Endometrium (tissue), 2 donors: ENCODE results near the gene KCTD8.

ENCODE experiments used
- FAIRE-seq: peaks from 2 replicates; lab custom pipeline; 2012; peaks lifted over from hg19 to GRCh38; lab: Jason Lieb, UNC
- donor health status: control.
- donor health status: control.

Gene KCTD8

DNA sequence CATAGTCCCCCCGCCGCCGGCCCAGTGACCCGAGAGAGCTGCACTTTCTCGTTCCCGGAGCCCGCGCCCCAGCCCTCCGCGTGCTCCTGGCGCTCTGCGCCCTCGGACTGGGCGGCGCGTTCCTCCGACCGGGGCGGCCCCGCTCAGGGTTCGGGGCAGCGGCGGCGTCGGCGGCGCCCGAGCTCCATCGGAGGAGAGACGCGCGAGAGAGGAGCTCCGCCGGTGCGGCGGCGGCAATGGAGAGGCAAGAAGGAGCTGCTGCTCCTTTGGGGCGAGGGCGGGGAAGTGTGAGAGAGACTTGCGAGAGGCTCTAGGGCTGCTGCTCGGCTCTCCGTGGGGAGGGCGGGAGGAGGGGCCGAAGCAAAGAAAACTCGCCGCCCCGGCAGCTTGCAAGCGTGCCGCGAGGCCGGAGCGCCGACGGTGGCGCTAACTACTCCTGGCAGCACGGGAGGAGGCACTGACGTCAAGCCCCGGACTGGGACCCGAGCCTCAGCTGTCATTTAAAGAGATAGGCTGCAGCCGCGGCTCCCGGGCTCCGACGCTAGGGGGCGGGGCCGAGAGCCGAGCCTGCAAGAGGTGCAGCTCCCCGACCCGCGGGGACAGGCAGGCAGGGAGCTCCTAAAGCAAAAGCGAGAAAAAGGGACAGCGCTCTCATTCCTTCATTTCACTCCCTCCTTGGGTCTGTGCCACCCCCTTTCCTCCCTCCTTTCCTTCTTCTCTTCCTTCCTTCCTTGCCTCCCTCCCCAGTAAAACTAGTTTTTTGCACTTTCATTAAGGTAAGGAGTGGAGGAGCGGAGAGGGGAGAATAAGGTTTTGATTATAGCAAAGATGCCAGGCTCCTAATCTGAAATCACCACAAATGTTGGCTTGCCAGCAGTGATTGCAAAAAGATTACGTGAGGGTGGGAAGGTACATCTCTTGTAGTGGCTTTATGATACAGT is at the start of gene KCTD8:
Gene KCTD8 (minus strand): TSS at position 289 of the 941 bp plus-strand sequence.
- peak; percentile 82 for FAIRE-seq

DNA sequence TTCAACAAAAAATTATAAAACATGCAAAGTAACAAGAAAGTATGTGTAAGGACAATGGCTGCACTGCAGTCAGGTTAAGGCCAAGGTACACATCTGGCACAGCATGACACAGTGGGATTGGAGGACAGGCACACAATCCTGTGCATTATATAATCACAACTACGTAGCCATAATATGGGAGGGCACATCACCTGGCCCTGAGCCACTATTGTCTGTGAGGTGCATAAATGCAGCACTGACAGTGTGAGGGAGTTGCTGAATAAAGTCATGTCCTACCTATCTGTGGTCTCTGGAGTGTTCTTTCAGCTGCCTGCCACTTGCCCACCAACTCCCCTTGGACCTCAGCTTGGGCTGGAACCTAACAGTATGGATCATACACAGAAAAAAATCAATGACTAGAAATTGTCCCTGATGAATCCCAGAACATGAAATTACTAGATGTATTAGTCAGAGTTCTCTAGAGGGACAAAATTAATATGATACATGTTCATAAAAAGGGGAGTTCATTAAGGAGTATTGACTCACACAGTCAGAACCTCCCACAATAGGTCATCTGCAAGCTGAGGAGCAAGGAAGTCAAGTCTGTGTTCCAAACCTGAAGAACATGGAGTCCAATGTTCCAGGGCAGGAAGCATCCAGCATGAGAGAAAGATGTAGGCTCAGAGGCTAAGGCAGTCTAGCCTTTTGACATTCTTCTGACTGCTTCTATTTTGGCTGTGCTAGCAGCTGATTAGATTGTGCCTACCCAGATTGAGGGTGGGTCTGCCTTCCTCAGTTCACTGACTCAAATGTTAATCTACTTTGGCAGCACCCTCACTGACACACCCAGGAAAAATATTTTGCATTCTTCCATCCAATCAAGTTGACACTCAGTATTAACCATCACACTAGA is 46.4 kb upstream of the KCTD8 start:
- FAIRE-seq: no peak

DNA sequence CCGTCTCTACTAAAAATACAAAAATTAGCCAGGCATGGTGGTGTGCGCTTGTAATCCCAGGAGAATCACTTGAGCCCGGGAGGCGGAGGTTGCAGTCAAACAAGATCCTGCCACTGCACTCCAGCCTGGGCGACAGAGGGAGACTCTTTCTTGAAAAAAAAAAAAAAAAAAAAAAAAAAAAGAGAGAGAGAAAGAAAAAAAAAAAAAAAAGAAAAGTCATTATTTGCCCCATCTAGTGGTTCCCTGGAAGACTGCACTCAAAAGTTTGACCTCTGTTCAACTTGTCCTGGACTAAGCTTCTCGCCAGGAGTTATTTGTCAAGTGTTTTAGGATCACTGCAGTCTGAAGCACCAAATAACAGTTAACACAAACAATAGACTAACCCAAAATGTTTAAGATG is 45.3 kb upstream of the KCTD8 start:
- no peak for FAIRE-seq

DNA sequence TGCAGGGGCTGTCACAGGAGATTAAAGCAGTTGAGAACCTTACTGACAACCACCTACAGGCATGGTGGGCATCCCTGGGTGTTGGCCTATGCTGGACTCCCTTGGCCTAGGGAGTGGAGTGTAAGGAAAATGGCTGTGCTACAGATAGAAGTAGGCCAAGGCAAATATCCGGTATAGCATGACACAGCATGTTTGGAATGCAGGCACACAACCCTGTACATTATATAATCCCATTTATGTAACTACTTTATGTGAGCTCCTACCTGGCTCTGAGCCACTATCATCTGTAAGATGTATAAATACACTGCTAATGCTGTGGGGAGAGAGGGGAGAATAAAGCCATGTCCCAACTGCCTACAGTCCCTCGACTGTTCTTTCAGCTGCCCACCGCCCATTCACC is 38.7 kb upstream of the KCTD8 start:
- FAIRE-seq: no peak

DNA sequence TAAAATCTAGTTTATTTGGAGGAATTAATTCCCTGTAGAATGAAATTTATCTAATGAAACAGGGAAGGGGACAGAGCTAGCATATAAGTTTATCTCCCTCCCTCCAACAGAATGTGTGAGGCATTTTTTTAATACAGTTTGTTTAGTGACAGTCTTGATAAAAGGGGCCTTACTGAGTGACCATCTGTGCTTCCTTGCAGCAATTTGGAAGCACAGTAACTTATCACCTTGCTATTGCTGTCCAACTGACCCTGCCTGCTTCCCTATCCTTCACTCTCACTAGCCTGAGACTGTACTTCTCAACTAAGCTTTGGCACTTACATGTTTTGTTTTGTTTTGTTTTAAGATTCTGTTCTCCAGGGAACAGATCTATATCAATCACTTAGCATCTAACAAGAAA is 31.1 kb upstream of the KCTD8 start:
- FAIRE-seq: no peak

DNA sequence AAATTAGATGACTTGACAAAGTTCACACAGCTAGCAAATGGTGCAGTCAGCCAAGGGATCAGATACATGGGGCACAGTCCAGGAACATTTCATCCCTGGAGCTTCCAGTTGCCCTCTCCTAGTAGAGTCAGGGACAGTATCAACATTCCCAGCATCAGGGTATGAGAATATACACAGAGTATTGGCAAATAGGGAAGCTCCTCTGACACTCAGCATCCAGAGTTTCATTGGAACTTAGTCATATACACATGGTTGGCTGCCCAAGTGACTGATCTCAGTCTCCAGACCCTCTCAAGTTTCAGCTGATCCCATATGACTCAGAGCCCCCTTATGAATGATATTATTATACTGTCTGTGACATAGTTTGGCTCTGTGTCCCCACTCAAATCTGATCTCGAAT is 13.7 kb upstream of the KCTD8 start:
- FAIRE-seq: no peak

DNA sequence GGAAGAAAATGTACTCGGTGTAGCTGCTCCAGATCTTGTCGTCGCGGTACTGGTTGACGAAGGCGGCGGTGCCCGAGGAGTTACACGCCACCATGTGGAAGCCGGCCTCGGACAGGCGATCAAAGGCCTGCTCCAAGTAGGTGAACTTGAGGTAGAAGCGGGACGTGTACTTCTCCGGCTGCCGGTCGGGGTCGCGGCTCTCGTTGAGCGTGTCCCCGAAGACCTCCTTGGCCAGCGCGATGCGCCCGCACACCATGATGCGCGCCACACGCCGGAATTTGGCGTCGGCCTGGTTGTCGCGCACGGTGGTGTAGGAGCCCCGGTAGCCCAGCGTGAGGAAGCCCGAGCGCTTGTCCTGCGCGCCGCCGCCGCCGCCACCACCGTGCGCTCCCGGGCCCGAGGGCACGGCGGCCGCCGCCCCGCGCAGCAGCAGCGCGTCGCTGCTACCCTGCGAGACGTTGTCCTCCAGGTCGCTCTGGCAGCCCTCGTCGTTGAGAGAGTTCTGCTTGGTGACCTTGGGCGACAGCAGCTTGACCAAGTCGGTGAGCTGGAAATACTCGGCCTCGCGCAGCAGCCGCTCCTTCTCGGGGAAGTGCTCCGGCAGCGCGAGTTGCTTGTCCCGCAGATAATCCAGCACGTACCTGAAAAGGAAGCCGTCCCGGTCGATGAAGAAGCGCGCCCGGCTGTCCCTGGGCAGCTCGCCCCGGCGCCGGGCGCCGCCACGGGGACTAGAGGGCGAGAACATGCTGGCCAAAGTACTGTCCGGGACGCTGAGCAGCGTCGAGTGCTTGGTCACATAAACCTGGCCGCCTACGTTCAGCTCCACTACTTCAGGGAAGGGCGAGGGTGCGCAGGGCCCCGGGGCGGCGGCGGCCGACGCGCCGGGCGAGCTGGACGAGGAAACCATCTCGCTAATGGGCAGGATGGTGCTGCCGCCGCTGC is 775 bp downstream of the KCTD8 start:
- FAIRE-seq: no peak

DNA sequence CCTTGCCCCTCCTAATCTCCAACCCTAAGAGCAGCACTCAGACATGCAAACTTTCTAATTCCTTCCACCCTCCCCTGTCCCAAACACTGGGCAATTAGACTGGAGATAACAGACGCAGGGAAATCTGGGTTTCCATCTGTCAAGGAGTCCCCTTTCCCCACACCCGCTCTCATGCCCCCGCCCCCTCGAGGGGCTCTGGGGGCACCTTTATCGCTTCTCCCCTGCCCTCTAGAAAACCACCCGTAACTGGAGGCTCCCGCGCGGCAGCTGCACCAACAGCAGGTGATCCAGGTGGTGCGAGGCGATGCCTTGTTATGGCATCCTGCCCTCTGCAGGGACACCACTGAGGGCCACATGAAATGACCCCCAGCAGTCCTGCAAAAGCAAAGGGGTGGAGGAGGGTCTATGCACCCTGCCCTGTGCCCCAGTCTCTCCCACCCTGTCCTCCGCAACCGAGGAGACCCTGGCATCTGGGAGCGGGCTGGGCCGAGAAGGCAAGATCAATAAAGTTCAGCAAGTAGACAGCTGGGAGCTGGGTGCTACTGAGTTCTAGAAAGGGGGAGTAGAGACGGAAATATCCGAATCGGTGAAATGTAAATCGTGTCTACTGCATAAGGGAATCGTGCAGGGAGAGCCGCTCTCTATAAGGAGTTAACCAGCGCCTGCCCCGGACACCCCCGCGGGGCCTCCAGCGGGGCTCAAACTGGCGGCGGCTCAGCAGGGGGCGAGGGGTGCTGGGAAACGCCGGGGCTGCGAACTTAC is 1.6 kb downstream of the KCTD8 start:
- FAIRE-seq: no peak

DNA sequence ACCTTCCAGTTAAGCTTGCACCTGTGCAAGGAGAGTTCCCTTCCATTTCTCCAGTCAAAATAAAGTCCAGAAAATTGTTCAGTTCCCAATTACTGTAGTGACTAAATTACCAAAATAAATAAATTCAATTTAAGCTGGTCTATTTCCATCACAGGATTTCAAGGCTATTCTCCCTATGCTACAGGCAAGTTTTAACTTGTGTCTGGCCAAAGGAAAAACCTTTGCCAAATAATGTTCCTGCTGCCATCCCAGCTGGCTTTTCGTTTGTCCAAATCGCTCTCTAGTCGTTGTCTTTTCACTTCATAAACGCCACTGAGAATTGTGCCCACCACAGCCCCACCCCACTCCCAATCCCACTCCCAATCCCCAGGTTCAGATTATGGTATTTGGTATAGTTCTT is 2.4 kb downstream of the KCTD8 start:
- no peak for FAIRE-seq

DNA sequence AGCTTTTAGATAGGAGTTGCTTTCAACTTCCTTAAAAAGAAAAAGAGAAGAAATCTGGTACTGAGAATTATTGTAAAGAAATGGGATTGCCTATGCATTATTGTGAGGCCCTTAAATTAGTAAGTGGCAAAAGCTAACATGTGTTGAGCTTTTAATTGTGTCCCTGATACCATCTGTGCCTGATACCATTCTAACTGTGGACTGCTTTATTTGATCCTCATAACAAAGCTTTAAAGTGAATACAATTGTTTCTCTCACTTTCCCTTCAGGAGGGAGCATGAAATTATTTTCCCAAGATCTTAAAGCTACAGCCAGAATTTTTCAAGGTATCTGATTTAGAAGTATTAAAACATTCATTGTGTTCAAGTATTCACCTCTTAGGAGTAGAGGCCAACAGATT is 9.9 kb downstream of the KCTD8 start:
- FAIRE-seq: no peak

DNA sequence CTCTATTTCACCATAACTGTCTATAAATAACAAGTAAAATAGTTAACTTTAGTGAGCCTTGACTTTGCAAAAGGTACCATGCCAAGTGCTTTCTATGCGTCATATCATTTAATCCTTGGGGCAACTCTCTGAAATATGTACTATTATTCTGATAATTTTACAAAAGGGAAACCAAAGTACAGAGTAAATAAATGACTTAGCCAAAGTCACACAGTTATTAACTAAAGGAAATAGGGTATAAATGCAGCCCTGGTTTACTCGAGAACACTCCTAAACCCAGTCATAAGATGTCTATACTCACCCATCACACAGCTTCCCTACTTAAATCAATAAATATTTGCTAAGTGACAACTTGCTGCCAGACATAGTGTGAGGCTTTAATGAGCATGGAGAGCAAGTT is 14.4 kb downstream of the KCTD8 start:
- no peak for FAIRE-seq

DNA sequence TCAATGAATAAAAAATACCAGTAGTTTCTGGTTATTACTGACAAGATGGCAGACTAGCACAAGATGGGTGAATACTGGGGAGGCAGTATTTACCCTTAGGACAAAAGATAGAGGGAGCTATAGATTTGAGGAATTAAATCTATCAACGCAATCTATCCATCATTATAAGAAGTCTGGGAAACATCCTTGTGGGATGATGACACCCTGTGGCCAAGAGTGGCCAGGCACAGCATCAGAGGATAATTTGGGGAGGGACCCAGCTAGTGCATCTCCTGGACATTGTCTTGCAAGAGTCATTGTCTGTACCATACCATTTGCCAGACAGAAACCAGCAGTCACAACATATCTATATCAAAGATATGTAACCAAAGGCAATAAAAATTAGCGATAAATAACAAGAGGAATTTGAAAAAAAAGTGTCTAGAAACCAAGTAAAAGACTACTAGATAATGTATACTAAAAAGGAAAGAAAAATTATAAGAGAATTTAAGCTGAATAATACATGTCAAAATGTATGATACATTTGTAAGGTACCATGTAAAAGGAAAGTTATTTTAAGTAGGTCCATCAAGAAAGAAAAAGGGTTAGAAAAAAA is 22.9 kb downstream of the KCTD8 start:
- no peak for FAIRE-seq

DNA sequence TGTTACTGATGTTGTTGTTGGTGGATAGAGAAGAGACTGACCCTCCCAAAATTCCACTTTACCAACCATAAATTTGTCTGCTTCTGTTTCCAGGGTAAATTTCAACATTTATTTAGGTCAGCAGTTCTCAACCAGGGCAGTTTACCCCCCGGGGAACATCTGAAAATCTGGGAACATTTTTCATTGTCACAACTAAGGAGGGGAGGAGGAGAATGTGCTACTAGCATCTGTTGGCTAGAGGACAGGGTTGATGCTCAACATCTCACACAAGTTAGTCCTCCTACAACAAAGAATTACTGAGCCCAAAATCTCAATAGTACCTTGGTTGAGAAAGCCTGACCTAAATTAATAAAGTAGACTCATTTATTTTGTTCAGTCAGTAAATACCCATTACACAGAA is 25.7 kb downstream of the KCTD8 start:
- no peak for FAIRE-seq

DNA sequence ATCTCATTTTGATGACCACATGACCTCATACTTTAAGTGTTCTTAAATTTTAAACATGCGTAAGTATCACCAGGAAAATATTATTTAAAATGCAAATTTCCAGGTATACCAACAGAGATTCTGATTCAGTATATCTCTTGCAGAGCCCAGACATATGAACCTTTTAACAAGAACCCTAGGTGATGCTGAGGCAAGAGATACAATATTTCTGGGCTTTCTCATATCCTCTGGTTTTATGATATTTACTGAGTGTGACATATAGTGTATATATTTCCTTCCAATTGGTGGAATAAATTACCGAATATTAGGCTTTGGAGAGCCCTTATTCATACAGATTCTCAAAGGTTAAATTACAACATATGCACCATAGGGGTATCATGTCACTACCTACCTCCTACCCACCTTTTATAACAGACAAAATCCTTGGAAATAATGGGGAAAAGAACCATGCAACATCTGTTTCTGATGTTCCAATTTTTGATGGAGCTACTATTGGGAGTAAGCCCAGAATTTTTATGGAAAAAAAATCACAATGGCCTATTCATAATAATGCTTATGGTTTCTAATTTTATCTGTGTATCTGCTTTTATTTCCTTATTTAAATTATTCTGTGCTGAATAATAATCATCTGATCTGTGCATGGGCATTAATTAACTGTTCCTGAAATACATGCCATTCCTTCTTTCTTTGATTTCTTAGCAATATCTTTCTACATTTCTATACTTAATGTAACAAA is 27.1 kb downstream of the KCTD8 start:
- no peak for FAIRE-seq

DNA sequence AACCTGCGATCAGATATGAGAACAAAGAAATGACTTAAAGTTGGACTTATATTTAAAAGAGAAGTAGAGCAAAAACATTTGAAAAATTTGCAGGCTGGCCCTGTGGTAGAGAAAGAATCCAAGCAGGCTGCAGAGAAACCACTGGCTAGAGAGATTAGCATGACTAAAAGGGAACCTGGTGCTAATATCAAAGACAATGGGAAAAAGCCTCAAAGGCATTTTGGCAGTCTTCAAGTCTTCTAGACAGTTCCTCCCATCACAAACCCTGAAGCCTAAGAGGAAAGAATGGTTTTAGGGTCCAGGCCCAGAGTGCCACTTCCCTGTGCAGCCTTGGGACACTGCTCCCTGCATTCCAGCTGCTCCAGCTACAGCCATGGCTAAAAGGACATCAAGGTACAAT is 33.4 kb downstream of the KCTD8 start:
- no peak for FAIRE-seq

DNA sequence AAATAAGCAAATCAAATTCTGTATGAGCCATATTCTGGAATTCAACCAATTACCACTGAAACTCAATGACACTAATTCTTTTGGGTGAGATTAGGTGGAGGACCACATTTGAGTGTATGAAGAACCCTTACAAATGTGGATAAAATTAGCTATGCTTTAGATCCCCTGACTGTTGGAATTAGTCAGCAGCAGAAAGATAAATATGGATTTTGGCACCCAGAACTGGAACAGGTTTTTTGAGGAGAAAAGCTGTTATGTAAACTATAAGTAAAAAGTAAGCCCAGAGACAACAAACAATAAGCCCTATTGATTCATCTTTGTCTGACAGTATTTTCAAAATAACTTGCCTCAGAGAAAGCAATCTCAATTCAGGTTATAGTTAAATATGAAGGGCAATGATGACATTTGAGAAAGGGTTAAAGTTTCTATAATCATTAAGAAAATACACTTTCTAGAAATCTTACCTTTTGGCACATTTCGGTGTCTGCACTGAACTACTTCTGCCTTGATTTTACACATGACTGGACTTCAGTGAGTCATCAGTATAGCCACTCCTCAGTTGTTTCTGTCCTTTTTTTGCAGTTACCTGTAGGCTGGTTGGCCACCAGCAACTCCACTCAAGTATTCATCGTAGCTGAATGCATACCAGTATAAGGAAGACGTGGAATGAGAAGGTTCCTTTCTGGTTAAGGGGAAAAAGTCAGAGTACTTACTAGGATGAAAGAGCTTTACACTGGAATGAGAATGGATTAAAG is 80.0 kb downstream of the KCTD8 start:
- no peak for FAIRE-seq

DNA sequence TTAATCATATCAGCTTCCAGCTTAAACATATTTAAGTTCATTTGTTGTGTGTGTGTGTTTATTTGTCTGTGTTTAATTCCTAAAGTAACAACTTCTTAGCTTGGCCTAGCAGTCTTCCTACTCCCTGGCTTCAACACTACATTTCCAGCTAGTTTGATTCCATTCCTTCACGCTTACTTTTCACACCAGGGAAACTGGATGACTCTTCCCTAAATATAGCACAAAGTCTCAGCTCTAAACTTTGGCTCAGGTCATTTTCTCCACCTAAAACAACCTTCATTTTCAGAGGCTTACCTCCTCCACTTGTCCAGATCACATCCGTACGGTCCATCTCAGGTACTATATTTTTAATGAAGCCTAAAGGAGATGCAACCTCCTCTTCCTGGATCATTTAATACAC is 94.4 kb downstream of the KCTD8 start:
- no peak for FAIRE-seq

DNA sequence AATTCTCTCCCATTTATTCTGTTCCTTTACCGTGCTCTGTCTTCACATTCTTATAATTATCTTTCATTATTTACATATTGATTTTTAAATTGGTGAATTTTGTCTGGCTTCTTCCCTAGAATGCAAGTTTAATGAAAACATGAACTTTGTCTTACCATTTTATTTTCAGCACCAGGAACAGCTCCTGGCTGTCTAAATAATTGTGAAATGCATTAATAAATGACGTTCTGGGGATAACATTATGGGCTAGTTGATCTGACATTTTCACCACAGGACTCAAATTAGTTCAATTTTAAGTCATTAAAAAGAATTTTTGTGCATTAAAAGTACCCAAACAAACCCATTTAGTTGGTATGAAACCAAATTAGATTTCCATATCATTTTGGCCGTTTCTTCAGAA is 97.5 kb downstream of the KCTD8 start:
- no peak for FAIRE-seq

DNA sequence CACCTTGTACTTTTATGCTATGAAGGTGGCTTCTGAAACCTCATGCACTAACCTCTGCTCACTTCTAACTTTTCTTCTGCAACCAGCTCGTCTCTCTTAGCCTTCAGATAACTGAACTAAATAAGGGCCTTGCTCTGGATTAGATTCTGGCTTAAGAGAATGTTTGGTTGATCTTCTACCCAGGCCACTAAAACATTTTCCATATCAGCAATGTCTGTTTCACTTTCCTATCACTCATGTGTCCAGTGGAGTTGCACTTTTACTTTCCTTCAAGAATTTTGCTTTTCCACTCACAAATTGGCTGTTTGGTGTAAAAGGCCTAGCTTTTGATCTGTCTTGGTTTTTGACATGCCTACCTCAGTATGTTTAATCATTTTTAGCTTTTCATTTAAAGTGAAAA is 105.8 kb downstream of the KCTD8 start:
- FAIRE-seq: no peak
